Brain microvascular endothelial cell (primary cell): Measurements from ENCODE around the gene FANCB.
A peak's percentile ranks its signal among the peaks of the same experiment; 100 is the strongest.

ENCODE experiments used
- DNase-seq: peaks from one replicate; pipeline ENCODE4 v3.0.0-alpha.2; 2020
- H3K27ac ChIP-seq: fragments of 250-450 bp; sonication (Bioruptor Pico); 2 replicates; pipeline ENCODE4 v1.5.1; 2020; ENCODE audit warnings: mild to moderate bottlenecking, moderate library complexity
- H3K27me3 ChIP-seq: fragments of 250-450 bp; sonication (Bioruptor Pico); replicated peaks from 2 replicates; pipeline ENCODE4 v1.5.1; 2020; ENCODE audit warnings: mild to moderate bottlenecking
- H3K36me3 ChIP-seq: fragments of 250-450 bp; sonication (Bioruptor Pico); replicated peaks from 2 replicates; pipeline ENCODE4 v1.5.1; 2020; ENCODE audit warnings: mild to moderate bottlenecking
- H3K4me3 ChIP-seq: 2 replicates; pipeline ENCODE4 v1.5.1; 2011; ENCODE audit warnings: low read depth, mild to moderate bottlenecking, control low read depth, low read length, moderate library complexity
- in situ Hi-C: cut with HindIII; loops from 2 replicates; pipeline ENCODE4 v1.10.0; 2017; ENCODE audit warnings: low sequenced_read_pairs, low pct_ligation_motif_present
- TF ChIP-seq, protein P1 (sequence below): IDR thresholded peaks from 2 replicates; pipeline ENCODE4 v1.5.1; 2011; ENCODE audit warnings: low read depth, mild to moderate bottlenecking, moderate library complexity, low read length, control low read depth, inconsistent platforms; ENCODE audit errors: missing control alignments

FANCB gene

DNA sequence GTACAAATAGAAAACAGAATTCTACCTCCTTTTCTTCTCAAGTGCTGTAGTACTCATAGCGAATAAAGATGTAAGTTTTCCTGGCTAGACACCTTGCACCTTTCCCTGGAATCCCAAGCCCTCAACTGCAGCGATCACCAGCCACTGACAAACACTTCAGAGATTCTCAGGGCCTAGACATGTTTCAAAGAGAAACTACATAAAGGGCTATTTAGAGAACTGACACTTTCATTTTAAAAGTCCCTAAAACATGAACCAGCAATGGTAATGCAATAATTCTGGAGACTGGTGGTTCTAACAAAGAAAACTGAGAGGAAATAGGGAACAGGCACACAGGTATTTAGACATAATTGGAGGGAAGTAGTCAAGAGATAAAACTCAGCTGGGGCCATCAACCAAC is 35.7 kb downstream of the FANCB start:
- TF ChIP-seq, protein P1, sequence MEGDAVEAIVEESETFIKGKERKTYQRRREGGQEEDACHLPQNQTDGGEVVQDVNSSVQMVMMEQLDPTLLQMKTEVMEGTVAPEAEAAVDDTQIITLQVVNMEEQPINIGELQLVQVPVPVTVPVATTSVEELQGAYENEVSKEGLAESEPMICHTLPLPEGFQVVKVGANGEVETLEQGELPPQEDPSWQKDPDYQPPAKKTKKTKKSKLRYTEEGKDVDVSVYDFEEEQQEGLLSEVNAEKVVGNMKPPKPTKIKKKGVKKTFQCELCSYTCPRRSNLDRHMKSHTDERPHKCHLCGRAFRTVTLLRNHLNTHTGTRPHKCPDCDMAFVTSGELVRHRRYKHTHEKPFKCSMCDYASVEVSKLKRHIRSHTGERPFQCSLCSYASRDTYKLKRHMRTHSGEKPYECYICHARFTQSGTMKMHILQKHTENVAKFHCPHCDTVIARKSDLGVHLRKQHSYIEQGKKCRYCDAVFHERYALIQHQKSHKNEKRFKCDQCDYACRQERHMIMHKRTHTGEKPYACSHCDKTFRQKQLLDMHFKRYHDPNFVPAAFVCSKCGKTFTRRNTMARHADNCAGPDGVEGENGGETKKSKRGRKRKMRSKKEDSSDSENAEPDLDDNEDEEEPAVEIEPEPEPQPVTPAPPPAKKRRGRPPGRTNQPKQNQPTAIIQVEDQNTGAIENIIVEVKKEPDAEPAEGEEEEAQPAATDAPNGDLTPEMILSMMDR, result no peak
- no peaks in the 10 kb centered on the region for H3K36me3 ChIP-seq
- in situ Hi-C loops, result no loop called here
- no peaks in the 10 kb centered on the region for H3K27me3 ChIP-seq
- DNase-seq, result no peak
- no peak overlapping the region for H3K4me3 ChIP-seq
- no peak overlapping the region for H3K27ac ChIP-seq

DNA sequence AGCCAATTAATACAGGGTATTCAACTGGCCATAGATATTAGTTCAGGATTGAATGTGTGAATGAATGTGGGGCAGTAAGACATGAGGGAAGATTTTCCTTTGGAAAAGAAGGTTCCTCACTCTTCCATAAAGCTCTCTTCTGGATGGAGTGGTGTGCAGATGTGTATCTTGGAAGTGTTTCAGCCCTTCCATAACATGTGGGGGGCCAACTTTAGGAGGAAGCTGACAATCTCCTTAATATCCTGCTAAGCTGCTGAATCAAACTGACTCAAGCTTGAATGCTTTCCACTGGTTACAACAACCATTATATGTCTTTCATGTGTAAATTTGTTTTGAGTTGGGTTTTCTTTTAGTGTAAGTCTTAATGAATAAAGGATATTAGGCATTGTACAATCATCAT is 40.3 kb downstream of the FANCB start:
- TF ChIP-seq, protein P1, result no peak
- Histone ChIP-seq H3K27ac (no peak overlapping the region), H3K4me3 (no peak overlapping the region)

DNA sequence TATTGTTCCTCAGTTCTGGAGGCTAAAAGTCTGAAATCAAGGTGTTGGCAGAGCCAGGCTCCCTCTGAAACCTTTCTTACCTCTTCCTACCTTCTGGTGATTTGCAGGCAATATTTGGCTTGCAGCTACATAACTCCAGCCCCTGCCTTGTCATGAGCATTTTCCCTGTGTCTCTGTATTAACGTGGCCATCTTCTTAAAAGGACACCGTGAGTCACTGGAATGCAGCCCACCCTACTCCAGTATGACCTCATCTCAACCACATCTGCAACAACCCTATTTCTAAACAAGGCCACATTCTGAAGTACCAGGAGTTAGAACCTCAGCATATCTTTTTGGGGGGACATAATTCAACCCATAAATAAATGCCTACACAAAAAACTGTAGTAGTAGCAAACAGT is 40.7 kb downstream of the FANCB start:
- in situ Hi-C loops, result no loop called here

More for the DNA sequence above, 40.3 kb downstream of the FANCB start:
- no peaks in the 10 kb centered on the region for H3K36me3 ChIP-seq
- no peaks in the 10 kb centered on the region for H3K27me3 ChIP-seq
- no peak for DNase-seq
- in situ Hi-C loops, result no loop called here

DNA sequence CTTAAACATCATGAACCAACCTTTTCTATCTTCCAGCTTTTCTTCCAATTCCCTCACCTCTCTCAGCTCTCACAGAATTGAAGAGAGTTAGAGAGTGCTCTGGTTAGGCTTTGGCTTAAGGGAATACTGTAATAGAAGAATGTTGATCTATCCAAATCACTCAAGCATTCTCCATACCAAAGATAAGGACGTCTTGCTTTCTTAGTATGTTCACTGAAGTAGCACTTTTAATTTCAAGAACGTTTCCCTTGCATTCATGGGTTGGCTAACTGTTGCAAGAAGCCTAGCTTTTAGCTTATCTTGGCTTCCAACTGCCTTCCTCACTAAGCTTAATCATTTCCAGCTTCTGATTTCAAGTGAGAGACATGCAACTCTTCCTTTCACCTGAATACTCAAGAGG is 43.2 kb downstream of the FANCB start:
- in situ Hi-C loops, result no loop called here
- no peak overlapping the region for H3K4me3 ChIP-seq
- TF ChIP-seq, protein P1, result no peak
- H3K27ac ChIP-seq, result no peak overlapping the region
- no peak for DNase-seq
- no peaks in the 10 kb centered on the region for H3K36me3 ChIP-seq
- H3K27me3 ChIP-seq, result no peaks in the 10 kb centered on the region

More for the DNA sequence above, 40.7 kb downstream of the FANCB start:
- Histone ChIP-seq H3K4me3 (no peak overlapping the region), H3K27me3 (no peaks in the 10 kb centered on the region), H3K27ac (no peak overlapping the region), H3K36me3 (no peaks in the 10 kb centered on the region)
- TF ChIP-seq, protein P1, result no peak
- peak; percentile 56 for DNase-seq

DNA sequence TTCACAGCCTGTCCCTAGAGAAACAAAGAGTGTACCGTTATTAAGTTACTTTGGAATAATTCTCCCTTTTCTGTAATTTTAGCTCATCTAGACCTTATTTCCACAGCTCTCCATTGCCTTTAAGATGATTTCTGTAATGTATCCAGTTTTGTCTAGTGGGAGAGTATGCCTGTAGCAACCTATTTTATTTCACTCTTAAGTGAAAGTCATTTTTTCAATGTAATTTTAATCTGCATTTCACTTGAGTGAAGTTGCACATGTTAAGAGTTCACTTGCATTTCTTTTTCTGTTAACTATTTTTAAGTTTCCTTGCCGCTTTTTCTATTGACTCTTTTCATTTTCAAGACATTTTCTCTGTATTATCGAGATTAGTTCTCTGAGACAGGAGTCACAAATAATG is 46.5 kb downstream of the FANCB start:
- no peak for DNase-seq
- TF ChIP-seq, protein P1, result no peak
- no peak overlapping the region for H3K27ac ChIP-seq
- no peak overlapping the region for H3K4me3 ChIP-seq
- no peaks in the 10 kb centered on the region for H3K27me3 ChIP-seq
- in situ Hi-C loops, result no loop called here
- H3K36me3 ChIP-seq, result no peaks in the 10 kb centered on the region

DNA sequence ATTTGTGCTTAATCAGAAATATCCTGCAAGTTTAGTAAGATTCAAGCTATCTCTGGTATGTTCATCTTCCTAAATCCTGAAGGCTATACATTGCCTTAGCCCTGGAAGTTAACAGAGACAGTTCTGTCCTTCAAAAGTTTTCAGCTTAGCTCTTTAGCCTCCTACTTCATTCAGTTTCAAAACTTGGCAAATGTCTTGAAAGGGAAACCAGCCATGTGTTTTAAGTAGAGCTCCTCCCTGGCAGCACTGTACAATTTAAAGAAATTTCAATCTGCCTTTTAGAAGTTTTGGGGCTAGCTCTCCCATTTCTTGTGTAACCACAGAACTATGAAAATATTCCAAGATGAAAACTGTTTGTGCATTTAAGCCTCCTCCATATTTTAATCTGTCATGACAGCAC is 47.0 kb downstream of the FANCB start:
- H3K4me3 ChIP-seq, result no peak overlapping the region
- TF ChIP-seq, protein P1, result no peak
- no peak overlapping the region for H3K27ac ChIP-seq
- H3K27me3 ChIP-seq, result no peaks in the 10 kb centered on the region
- in situ Hi-C loops, result no loop called here
- no peak for DNase-seq
- no peaks in the 10 kb centered on the region for H3K36me3 ChIP-seq
